HepG2 (cell line): ENCODE data around the gene IMP3. TPM values are rescaled to one million over a fixed set of nuclear protein-coding genes. Genes with fewer than 3 reads are reported as not detected.

Experiments
- AHDC1 ChIP-seq: sonication (generic); formaldehyde crosslinking; IDR thresholded peaks from 2 replicates; pipeline ENCODE4 v1.5.1; 2020; ENCODE audit warnings: mild to moderate bottlenecking, missing genetic modification reagents, borderline replicate concordance
- LCORL ChIP-seq, 2 experiments: fragments of 450-650 bp in 1 of 2; sonication (generic) in 1 of 2; formaldehyde crosslinking in 1 of 2; IDR thresholded peaks; 2 replicates each; pipeline versions ENCODE4 v1.5.0 to v1.6.1; 2017 to 2020; ENCODE audit warnings: antibody characterized with exemption in 1 of 2, missing genetic modification reagents in 1 of 2
- NR2F1 ChIP-seq, 2 experiments: fragments of 450-650 bp in 1 of 2; formaldehyde crosslinking in 1 of 2; IDR thresholded peaks; 2 replicates each; pipeline versions ENCODE4 v1.5.0 to v1.6.1; 2016 to 2020; ENCODE audit warnings: mild to moderate bottlenecking in 1 of 2, missing compliant biosample characterization in 1 of 2, missing genetic modification reagents in 1 of 2, moderate library complexity in 1 of 2
- RAD21 ChIP-seq: fragments of 450-650 bp; formaldehyde crosslinking; IDR thresholded peaks from 2 replicates; pipeline ENCODE4 v1.5.0; 2020; ENCODE audit warnings: mild to moderate bottlenecking
- RCOR2 ChIP-seq: IDR thresholded peaks from 2 replicates; pipeline ENCODE4 v1.6.1; 2016; ENCODE audit warnings: missing biosample characterization, missing genetic modification reagents
- RFX1 ChIP-seq: fragments of 450-650 bp; IDR thresholded peaks from 2 replicates; pipeline ENCODE4 v1.6.1; 2017
- SPEN ChIP-seq: sonication (generic); formaldehyde crosslinking; IDR thresholded peaks from 2 replicates; pipeline ENCODE4 v1.5.1; 2020; ENCODE audit warnings: low read depth, mild to moderate bottlenecking, missing genetic modification reagents
- TARDBP ChIP-seq: sonication (generic); formaldehyde crosslinking; IDR thresholded peaks from 2 replicates; pipeline ENCODE4 v1.8.0; 2022; ENCODE audit warnings: mild to moderate bottlenecking, missing genetic modification reagents
- THAP7 ChIP-seq: sonication (generic); formaldehyde crosslinking; IDR thresholded peaks from 2 replicates; pipeline ENCODE4 v1.8.1; 2023; ENCODE audit warnings: mild to moderate bottlenecking, missing genetic modification reagents
- ZFP41 ChIP-seq: sonication (generic); formaldehyde crosslinking; IDR thresholded peaks from 2 replicates; pipeline ENCODE4 v1.4.0; 2020; ENCODE audit warnings: mild to moderate bottlenecking, missing genetic modification reagents, borderline replicate concordance
- ZNF121 ChIP-seq: sonication (generic); formaldehyde crosslinking; IDR thresholded peaks from 2 replicates; pipeline ENCODE4 v1.5.0; 2020; ENCODE audit warnings: mild to moderate bottlenecking, missing genetic modification reagents
- ZNF18 ChIP-seq: sonication (generic); formaldehyde crosslinking; IDR thresholded peaks from 2 replicates; pipeline ENCODE4 v1.8.0; 2022; ENCODE audit warnings: mild to moderate bottlenecking, missing genetic modification reagents; ENCODE audit not compliant: insufficient replicate concordance
- ZNF224 ChIP-seq: sonication (generic); formaldehyde crosslinking; IDR thresholded peaks from 2 replicates; pipeline ENCODE4 v1.5.0; 2020; ENCODE audit warnings: mild to moderate bottlenecking, missing genetic modification reagents
- ZNF331 ChIP-seq: sonication (generic); formaldehyde crosslinking; IDR thresholded peaks from 2 replicates; pipeline ENCODE4 v1.4.0; 2020; ENCODE audit warnings: missing genetic modification reagents
- ZNF567 ChIP-seq: sonication (generic); formaldehyde crosslinking; IDR thresholded peaks from 2 replicates; pipeline ENCODE4 v1.8.1; 2023; ENCODE audit warnings: mild to moderate bottlenecking, missing genetic modification reagents, borderline replicate concordance
- ZNF570 ChIP-seq: sonication (generic); formaldehyde crosslinking; IDR thresholded peaks from 2 replicates; pipeline ENCODE4 v1.4.0; 2020; ENCODE audit warnings: mild to moderate bottlenecking, missing genetic modification reagents, borderline replicate concordance
- polyA plus RNA-seq, 8 experiments: library from polyadenylated mRNA; depleted of rRNA in 3 of 8; stranded (reverse) in 7 of 8; unstranded in 1 of 8; fragments of >200 nt; fragmentation: Illumina TruSeq in 4 of 8; extraction: Trizol in 4 of 8; gene quantifications; 2 replicates each; pipeline versions ENCODE4 v1.2.1 to v1.2.3, GENCODE V29; 2011 to 2016; ENCODE audit warnings: low read depth in 4 of 8, missing spikeins in 1 of 8, mixed read lengths in 1 of 8; ENCODE audit not compliant: insufficient read depth in 1 of 8
- total RNA-seq, 5 experiments: library from RNA; depleted of rRNA; stranded (reverse); fragments of >200 nt; fragmentation: Illumina TruSeq; extraction: Trizol; gene quantifications; 2 replicates each; pipeline ENCODE4 v1.2.3, GENCODE V29; 2016; ENCODE audit warnings: low read depth in 1 of 5
- TF ChIP-seq, protein P1 (sequence below): sonication (generic); formaldehyde crosslinking; conservative IDR thresholded peaks from 2 replicates; pipeline ENCODE4 v1.8.0; 2022; ENCODE audit warnings: missing genetic modification reagents

Gene IMP3
- total and polyA plus RNA-seq, 2 of the 13 experiments (the other 11 are each of a cell fraction or from before 2014, with no cell fraction given) = 38.3 to 143 TPM

DNA sequence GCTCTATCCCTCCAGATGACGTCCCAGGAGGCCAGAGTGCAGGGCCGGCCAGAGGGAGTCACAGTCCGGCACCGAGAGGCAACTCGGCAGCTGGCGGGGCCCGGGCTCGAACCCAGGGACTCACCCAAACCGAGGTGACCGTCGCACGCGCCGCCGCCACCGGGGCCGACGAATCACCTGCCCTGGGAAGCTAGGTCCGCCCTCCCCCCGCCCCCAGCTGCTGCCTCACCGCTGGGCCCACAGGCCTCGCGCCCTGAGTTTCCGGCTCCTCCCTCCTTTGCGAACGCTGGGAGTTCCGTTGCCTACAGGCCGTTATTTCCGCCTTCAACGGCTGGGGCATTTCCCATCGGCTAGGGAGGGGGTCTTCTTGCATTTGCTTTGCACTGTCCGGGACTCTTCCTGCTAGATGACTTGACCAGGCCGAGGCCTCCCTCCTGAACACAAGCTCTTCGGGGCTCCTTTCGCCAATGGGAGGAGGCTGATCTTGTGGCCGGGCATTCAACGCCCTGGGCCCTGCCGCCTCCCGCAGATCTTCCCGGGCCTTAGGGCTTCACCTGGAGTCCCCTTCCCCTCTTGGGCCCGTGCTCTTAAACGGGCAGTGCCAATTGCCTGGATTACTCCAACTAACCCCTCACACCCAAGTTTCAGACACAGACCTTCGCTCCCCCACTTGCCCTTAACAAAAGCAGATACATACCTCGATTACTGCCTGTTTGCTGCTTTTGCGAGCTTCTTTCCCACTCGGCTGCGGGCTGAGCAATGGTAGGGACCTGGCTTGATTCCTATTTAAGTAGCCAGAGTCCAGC is 14.3 kb downstream of the IMP3 start, which contains the start of gene SNUPN (continued):
- TF ChIP-seq THAP7 (CRISPR knock-in tag) (no peak; the same call in 1 of the 2 replicates), RFX1 (no peak), LCORL (IDR thresholded peaks at IDR 0.05) (no peak), LCORL (CRISPR knock-in tag; IDR thresholded peaks at IDR 0.05) (no peak; the same call in 1 of the 2 replicates), AHDC1 (CRISPR knock-in tag) (peak; percentile 65; the same call in 1 of the 2 replicates), SPEN (CRISPR knock-in tag) (peak; percentile 87; the same call in 1 of the 2 replicates), ZNF567 (CRISPR knock-in tag) (no peak), RCOR2 (peak; percentile 47; the same call in 1 of the 2 replicates), ZNF224 (CRISPR knock-in tag) (0 out of 2 replicates have a peak, but pooled peaks have one; percentile 55), ZNF570 (no peak), TARDBP (CRISPR knock-in tag) (peak; percentile 28; the same call in 1 of the 2 replicates), NR2F1 (CRISPR knock-in tag; IDR thresholded peaks at IDR 0.05) (0 out of 4 replicates have a peak, but pooled peaks of 1 of the 2 experiments have one; percentile 56), RAD21 (CRISPR knock-in tag) (peak; percentile 9; the same call in 1 of the 2 replicates), ZNF18 (CRISPR knock-in tag) (peak; percentile 22), ZNF331 (CRISPR knock-in tag) (0 out of 2 replicates have a peak, but pooled peaks have one; percentile 23), ZNF121 (CRISPR knock-in tag) (0 out of 2 replicates have a peak, but pooled peaks have one; percentile 7), ZFP41 (CRISPR knock-in tag) (0 out of 2 replicates have a peak, but pooled peaks have one; percentile 5)
- TF ChIP-seq, protein P1, sequence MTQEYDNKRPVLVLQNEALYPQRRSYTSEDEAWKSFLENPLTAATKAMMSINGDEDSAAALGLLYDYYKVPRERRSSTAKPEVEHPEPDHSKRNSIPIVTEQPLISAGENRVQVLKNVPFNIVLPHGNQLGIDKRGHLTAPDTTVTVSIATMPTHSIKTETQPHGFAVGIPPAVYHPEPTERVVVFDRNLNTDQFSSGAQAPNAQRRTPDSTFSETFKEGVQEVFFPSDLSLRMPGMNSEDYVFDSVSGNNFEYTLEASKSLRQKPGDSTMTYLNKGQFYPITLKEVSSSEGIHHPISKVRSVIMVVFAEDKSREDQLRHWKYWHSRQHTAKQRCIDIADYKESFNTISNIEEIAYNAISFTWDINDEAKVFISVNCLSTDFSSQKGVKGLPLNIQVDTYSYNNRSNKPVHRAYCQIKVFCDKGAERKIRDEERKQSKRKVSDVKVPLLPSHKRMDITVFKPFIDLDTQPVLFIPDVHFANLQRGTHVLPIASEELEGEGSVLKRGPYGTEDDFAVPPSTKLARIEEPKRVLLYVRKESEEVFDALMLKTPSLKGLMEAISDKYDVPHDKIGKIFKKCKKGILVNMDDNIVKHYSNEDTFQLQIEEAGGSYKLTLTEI = no peak
